ENCODE results near the gene INKA2.

INKA2 gene

GRCh38 chr1:111717450-111717849 lies 21.7 kb downstream of the INKA2 start:
- no peak for FAIRE-seq
- DNase-seq (ENCODE audit: insufficient read length) = no peak
- TF ChIP-seq POLR2AphosphoS5 (IDR thresholded peaks at IDR 0.05; ENCODE audit: low read depth, low read length) (peak; percentile 1; the same call in 1 of the 2 replicates), POLR2A (IDR thresholded peaks at IDR 0.05; ENCODE audit: low read depth, low read length) (0 out of 2 replicates have a peak, but pooled peaks have one; percentile 28), TAF1 (IDR thresholded peaks at IDR 0.05; ENCODE audit: borderline replicate concordance, low read depth, low read length) (no peak)

DNA sequence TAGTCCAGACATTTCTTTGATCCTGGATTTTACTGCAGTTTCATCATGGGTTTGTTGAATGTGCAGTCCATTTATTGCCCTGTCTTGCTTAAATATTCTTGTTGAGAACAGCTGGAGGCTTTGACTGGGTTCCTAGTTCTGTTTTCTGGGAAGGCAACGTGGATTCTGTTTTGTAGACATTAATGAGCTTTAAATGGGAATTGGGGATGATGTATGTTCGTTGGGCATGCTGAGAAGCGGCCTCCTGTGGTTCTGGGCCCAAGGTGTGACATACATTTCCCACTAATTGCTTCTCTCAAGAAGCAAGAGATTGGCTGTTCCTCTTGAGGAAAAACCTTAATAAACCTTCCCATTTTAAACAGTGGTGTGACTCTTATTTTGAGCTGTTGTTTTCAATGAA lies 22.9 kb downstream of the INKA2 start:
- TF ChIP-seq POLR2AphosphoS5 (IDR thresholded peaks at IDR 0.05; ENCODE audit: low read depth, low read length) (no peak), POLR2A (IDR thresholded peaks at IDR 0.05; ENCODE audit: low read depth, low read length) (no peak)
- DNase-seq (ENCODE audit: insufficient read length) = no peak
- no peak for FAIRE-seq

DNA sequence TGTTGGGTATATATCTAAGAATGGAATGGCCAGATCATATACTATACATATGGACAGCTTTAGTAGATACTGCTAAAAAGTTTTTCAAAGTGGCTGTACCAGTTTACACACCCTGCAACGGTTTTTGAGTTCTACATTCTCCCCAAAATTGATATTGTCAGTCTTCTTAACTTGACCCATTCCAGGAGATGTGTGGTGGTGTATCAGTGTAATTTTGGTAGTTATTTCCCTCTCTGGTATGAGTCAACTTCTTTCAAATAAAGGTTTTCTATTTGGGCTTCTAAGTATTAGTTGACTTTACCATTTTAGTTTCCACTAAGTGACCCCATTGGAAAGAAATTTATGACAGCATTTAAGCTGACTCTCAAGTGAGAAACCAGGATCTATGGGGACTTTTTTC lies 29.2 kb downstream of the INKA2 start:
- FAIRE-seq (no peak), DNase-seq (ENCODE audit: insufficient read length) (no peak)
- no peak for TF ChIP-seq POLR2AphosphoS5 (IDR thresholded peaks at IDR 0.05; ENCODE audit: low read depth, low read length)
- no peak for TF ChIP-seq POLR2A (IDR thresholded peaks at IDR 0.05; ENCODE audit: low read depth, low read length)
- TF ChIP-seq TAF1 (IDR thresholded peaks at IDR 0.05; ENCODE audit: borderline replicate concordance, low read depth, low read length) = no peak

DNA sequence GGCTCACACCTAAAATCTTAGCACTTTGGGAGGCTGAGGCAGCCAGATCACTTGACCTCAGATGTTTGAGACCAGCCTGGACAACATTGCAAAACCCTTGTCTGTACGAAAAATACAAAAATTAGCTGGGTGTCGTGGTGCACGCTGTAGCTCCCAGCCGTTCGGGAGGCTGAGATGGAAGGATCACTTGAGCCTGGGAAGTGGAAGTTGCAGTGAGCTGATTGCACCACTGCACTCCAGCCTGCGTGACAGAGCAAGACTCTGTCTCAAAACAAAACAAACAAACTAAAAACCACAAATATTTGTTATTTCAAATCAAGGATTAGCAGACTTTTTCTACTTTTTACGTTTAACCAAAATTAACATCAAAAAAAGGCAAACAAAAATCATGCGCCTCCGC lies 31.3 kb downstream of the INKA2 start:
- no peak for TF ChIP-seq TAF1 (IDR thresholded peaks at IDR 0.05; ENCODE audit: borderline replicate concordance, low read depth, low read length)
- TF ChIP-seq POLR2A (IDR thresholded peaks at IDR 0.05; ENCODE audit: low read depth, low read length) = no peak
- TF ChIP-seq POLR2AphosphoS5 (IDR thresholded peaks at IDR 0.05; ENCODE audit: low read depth, low read length) = no peak
- no peak for FAIRE-seq
- DNase-seq (ENCODE audit: insufficient read length) = no peak

DNA sequence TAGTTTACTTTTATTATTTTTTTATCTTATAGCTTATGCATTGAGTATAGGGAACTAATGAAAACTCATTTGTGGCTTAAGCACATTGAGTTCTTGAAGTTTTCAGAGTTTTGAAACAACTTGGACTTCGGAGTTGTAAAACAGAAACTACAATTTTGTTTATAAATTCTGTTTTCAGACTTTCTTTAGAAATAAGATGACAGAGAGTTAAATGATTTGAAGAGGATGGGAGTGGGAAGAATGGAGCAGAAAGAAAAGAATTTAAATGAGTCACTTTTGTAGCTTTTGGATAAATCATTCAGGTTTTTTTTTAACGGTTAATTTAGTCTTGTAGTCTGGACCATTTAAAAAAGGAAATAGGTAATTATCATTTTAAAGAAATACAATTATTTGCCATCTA lies 32.3 kb downstream of the INKA2 start:
- no peak for TF ChIP-seq POLR2A (IDR thresholded peaks at IDR 0.05; ENCODE audit: low read depth, low read length)
- no peak for TF ChIP-seq TAF1 (IDR thresholded peaks at IDR 0.05; ENCODE audit: borderline replicate concordance, low read depth, low read length)
- TF ChIP-seq POLR2AphosphoS5 (IDR thresholded peaks at IDR 0.05; ENCODE audit: low read depth, low read length) = no peak
- FAIRE-seq (no peak), DNase-seq (ENCODE audit: insufficient read length) (no peak)

GRCh38 chr1:111705841-111706240 lies 33.4 kb downstream of the INKA2 start:
- no peak for FAIRE-seq
- TF ChIP-seq POLR2A (IDR thresholded peaks at IDR 0.05; ENCODE audit: low read depth, low read length) (no peak), TAF1 (IDR thresholded peaks at IDR 0.05; ENCODE audit: borderline replicate concordance, low read depth, low read length) (no peak), POLR2AphosphoS5 (IDR thresholded peaks at IDR 0.05; ENCODE audit: low read depth, low read length) (no peak)

GRCh38 chr1:111704776-111705175 lies 34.4 kb downstream of the INKA2 start:
- TF ChIP-seq TAF1 (IDR thresholded peaks at IDR 0.05; ENCODE audit: borderline replicate concordance, low read depth, low read length) = no peak
- TF ChIP-seq POLR2A (IDR thresholded peaks at IDR 0.05; ENCODE audit: low read depth, low read length) = no peak
- TF ChIP-seq POLR2AphosphoS5 (IDR thresholded peaks at IDR 0.05; ENCODE audit: low read depth, low read length) = no peak
- DNase-seq (ENCODE audit: insufficient read length) = no peak
- no peak for FAIRE-seq

More at GRCh38 chr1:111705841-111706240, 33.4 kb downstream of the INKA2 start:
- DNase-seq (ENCODE audit: insufficient read length) = no peak

DNA sequence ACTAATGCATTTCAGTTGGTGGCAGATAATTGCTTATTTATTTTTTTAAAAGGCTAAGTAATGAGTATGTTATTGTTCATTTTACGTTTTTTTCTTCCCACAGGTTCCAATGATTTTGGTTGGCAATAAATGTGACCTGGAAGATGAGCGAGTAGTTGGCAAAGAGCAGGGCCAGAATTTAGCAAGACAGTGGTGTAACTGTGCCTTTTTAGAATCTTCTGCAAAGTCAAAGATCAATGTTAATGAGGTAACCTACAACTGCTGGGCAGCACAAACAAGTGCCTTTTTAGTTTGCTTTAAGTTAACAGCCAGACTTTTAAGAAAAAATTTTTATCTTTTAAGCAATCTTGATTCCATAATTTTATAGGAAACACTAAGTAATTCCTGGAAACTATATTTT lies 35.0 kb downstream of the INKA2 start:
- no peak for FAIRE-seq
- TF ChIP-seq POLR2A (IDR thresholded peaks at IDR 0.05; ENCODE audit: low read depth, low read length) = no peak
- no peak for DNase-seq (ENCODE audit: insufficient read length)

GRCh38 chr1:111702504-111703050 lies 36.6 kb downstream of the INKA2 start:
- FAIRE-seq (no peak), DNase-seq (ENCODE audit: insufficient read length) (no peak)
- no peak for TF ChIP-seq POLR2AphosphoS5 (IDR thresholded peaks at IDR 0.05; ENCODE audit: low read depth, low read length)

DNA sequence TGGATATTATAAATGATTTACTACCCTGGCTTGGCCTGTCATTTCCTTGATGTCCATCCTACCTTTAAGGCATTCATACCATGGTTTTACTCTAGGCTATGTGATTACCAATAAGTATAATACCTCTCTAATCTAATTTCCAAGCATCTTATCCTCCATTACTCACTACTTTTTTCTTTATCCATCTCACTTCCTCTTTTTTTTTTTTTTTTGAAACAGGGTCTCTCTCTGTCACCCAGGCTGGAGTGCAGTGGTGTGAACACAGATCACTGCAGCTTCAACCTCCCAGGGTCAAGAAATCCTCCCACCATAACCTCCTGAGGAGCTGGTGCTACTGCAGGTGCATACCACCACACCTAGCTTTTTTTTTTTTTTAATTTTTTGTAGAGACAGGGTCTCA lies 39.9 kb downstream of the INKA2 start:
- FAIRE-seq (no peak), DNase-seq (ENCODE audit: insufficient read length) (no peak)
- TF ChIP-seq POLR2AphosphoS5 (IDR thresholded peaks at IDR 0.05; ENCODE audit: low read depth, low read length) = no peak
- no peak for TF ChIP-seq TAF1 (IDR thresholded peaks at IDR 0.05; ENCODE audit: borderline replicate concordance, low read depth, low read length)
- no peak for TF ChIP-seq POLR2A (IDR thresholded peaks at IDR 0.05; ENCODE audit: low read depth, low read length)

GRCh38 chr1:111696330-111696729 lies 42.9 kb downstream of the INKA2 start:
- FAIRE-seq = no peak

GRCh38 chr1:111695801-111696200 lies 43.4 kb downstream of the INKA2 start:
- TF ChIP-seq TAF1 (IDR thresholded peaks at IDR 0.05; ENCODE audit: borderline replicate concordance, low read depth, low read length) (no peak), POLR2AphosphoS5 (IDR thresholded peaks at IDR 0.05; ENCODE audit: low read depth, low read length) (no peak), POLR2A (IDR thresholded peaks at IDR 0.05; ENCODE audit: low read depth, low read length) (no peak)
- DNase-seq (ENCODE audit: insufficient read length) (no peak), FAIRE-seq (peak; percentile 85)

More at GRCh38 chr1:111696330-111696729, 42.9 kb downstream of the INKA2 start:
- DNase-seq (ENCODE audit: insufficient read length) = no peak
- no peak for TF ChIP-seq POLR2AphosphoS5 (IDR thresholded peaks at IDR 0.05; ENCODE audit: low read depth, low read length)
- TF ChIP-seq TAF1 (IDR thresholded peaks at IDR 0.05; ENCODE audit: borderline replicate concordance, low read depth, low read length) = no peak
- TF ChIP-seq POLR2A (IDR thresholded peaks at IDR 0.05; ENCODE audit: low read depth, low read length) = no peak

GRCh38 chr1:111691886-111692285 lies 47.3 kb downstream of the INKA2 start:
- no peak for DNase-seq (ENCODE audit: insufficient read length)
- TF ChIP-seq TAF1 (IDR thresholded peaks at IDR 0.05; ENCODE audit: borderline replicate concordance, low read depth, low read length) (no peak), POLR2AphosphoS5 (IDR thresholded peaks at IDR 0.05; ENCODE audit: low read depth, low read length) (no peak), POLR2A (IDR thresholded peaks at IDR 0.05; ENCODE audit: low read depth, low read length) (no peak)
- no peak for FAIRE-seq

Data from GM12892 (cell line).